ENCODE measurements around the gene EGFL6. TPM values are rescaled to one million over a fixed set of nuclear protein-coding genes. Genes with fewer than 3 reads are reported as not detected.

The EGFL6 gene
- total and polyA plus RNA-seq, 2 of the 13 experiments (the other 11 are each of a cell fraction or from before 2014, with no cell fraction given) = not detected

- TF ChIP-seq, protein P1, sequence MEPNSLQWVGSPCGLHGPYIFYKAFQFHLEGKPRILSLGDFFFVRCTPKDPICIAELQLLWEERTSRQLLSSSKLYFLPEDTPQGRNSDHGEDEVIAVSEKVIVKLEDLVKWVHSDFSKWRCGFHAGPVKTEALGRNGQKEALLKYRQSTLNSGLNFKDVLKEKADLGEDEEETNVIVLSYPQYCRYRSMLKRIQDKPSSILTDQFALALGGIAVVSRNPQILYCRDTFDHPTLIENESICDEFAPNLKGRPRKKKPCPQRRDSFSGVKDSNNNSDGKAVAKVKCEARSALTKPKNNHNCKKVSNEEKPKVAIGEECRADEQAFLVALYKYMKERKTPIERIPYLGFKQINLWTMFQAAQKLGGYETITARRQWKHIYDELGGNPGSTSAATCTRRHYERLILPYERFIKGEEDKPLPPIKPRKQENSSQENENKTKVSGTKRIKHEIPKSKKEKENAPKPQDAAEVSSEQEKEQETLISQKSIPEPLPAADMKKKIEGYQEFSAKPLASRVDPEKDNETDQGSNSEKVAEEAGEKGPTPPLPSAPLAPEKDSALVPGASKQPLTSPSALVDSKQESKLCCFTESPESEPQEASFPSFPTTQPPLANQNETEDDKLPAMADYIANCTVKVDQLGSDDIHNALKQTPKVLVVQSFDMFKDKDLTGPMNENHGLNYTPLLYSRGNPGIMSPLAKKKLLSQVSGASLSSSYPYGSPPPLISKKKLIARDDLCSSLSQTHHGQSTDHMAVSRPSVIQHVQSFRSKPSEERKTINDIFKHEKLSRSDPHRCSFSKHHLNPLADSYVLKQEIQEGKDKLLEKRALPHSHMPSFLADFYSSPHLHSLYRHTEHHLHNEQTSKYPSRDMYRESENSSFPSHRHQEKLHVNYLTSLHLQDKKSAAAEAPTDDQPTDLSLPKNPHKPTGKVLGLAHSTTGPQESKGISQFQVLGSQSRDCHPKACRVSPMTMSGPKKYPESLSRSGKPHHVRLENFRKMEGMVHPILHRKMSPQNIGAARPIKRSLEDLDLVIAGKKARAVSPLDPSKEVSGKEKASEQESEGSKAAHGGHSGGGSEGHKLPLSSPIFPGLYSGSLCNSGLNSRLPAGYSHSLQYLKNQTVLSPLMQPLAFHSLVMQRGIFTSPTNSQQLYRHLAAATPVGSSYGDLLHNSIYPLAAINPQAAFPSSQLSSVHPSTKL (CRISPR knock-in tag; IDR thresholded peaks at IDR 0.05) = peak; percentile 46
- TF ChIP-seq KDM6A (CRISPR knock-in tag; IDR thresholded peaks at IDR 0.05; ENCODE audit: low read depth) (no peak), ZNF232 (CRISPR knock-in tag; IDR thresholded peaks at IDR 0.05; ENCODE audit: borderline replicate concordance) (no peak), SMARCE1 (IDR thresholded peaks at IDR 0.05; ENCODE audit: borderline replicate concordance) (no peak), HOXA7 (CRISPR knock-in tag; IDR thresholded peaks at IDR 0.05) (no peak), RXRA (CRISPR knock-in tag; IDR thresholded peaks at IDR 0.05) (no peak), ZUFSP (CRISPR knock-in tag; IDR thresholded peaks at IDR 0.05; ENCODE audit: borderline replicate concordance) (no peak), ZNF543 (CRISPR knock-in tag; IDR thresholded peaks at IDR 0.05) (no peak), FLYWCH1 (CRISPR knock-in tag; IDR thresholded peaks at IDR 0.05) (no peak), SOX5 (CRISPR knock-in tag; IDR thresholded peaks at IDR 0.05; ENCODE audit: borderline replicate concordance) (no peak; the same call in 1 of the 2 replicates), PHF20 (CRISPR knock-in tag; IDR thresholded peaks at IDR 0.05) (no peak), MXI1 (IDR thresholded peaks at IDR 0.05; ENCODE audit: borderline replicate concordance, low read depth, low read length) (peak; percentile 12; the same call in 1 of the 3 replicates), MEIS2 (CRISPR knock-in tag; IDR thresholded peaks at IDR 0.05) (peak; percentile 26; the same call in 1 of the 2 replicates), AGO1 (IDR thresholded peaks at IDR 0.05; ENCODE audit: low read depth, low read length, poor library complexity, severe bottlenecking) (no peak)
- TF ChIP-seq, protein P2, sequence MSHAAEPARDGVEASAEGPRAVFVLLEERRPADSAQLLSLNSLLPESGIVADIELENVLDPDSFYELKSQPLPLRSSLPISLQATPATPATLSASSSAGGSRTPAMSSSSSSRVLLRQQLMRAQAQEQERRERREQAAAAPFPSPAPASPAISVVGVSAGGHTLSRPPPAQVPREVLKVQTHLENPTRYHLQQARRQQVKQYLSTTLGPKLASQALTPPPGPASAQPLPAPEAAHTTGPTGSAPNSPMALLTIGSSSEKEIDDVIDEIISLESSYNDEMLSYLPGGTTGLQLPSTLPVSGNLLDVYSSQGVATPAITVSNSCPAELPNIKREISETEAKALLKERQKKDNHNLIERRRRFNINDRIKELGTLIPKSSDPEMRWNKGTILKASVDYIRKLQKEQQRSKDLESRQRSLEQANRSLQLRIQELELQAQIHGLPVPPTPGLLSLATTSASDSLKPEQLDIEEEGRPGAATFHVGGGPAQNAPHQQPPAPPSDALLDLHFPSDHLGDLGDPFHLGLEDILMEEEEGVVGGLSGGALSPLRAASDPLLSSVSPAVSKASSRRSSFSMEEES (CRISPR knock-in tag; IDR thresholded peaks at IDR 0.05) = 0 out of 2 replicates have a peak, but pooled peaks have one; percentile 22
- TF ChIP-seq, protein P3, sequence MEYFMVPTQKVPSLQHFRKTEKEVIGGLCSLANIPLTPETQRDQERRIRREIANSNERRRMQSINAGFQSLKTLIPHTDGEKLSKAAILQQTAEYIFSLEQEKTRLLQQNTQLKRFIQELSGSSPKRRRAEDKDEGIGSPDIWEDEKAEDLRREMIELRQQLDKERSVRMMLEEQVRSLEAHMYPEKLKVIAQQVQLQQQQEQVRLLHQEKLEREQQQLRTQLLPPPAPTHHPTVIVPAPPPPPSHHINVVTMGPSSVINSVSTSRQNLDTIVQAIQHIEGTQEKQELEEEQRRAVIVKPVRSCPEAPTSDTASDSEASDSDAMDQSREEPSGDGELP (IDR thresholded peaks at IDR 0.05; ENCODE audit: borderline replicate concordance, low read depth) = peak; percentile 68; the same call in 1 of the 2 replicates
- TF ChIP-seq, protein P4, sequence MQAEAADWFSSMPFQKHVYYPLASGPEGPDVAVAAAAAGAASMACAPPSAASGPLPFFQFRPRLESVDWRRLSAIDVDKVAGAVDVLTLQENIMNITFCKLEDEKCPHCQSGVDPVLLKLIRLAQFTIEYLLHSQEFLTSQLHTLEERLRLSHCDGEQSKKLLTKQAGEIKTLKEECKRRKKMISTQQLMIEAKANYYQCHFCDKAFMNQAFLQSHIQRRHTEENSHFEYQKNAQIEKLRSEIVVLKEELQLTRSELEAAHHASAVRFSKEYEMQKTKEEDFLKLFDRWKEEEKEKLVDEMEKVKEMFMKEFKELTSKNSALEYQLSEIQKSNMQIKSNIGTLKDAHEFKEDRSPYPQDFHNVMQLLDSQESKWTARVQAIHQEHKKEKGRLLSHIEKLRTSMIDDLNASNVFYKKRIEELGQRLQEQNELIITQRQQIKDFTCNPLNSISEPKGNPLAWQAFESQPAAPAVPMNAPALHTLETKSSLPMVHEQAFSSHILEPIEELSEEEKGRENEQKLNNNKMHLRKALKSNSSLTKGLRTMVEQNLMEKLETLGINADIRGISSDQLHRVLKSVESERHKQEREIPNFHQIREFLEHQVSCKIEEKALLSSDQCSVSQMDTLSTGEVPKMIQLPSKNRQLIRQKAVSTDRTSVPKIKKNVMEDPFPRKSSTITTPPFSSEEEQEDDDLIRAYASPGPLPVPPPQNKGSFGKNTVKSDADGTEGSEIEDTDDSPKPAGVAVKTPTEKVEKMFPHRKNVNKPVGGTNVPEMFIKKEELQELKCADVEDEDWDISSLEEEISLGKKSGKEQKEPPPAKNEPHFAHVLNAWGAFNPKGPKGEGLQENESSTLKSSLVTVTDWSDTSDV (CRISPR knock-in tag; IDR thresholded peaks at IDR 0.05) = no peak
- TF ChIP-seq, protein P5, sequence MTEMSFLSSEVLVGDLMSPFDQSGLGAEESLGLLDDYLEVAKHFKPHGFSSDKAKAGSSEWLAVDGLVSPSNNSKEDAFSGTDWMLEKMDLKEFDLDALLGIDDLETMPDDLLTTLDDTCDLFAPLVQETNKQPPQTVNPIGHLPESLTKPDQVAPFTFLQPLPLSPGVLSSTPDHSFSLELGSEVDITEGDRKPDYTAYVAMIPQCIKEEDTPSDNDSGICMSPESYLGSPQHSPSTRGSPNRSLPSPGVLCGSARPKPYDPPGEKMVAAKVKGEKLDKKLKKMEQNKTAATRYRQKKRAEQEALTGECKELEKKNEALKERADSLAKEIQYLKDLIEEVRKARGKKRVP (CRISPR knock-in tag; IDR thresholded peaks at IDR 0.05) = no peak
Observed at GRCh38 chrX:13647709-13648212, 78.4 kb downstream of the EGFL6 start (continued).
